ENCODE measurements around the gene THEM5.
"Not testable (repeated sequence)": the region's sequence is repeated elsewhere in the genome, so short reads cannot be mapped to it uniquely, and the experiment has no call there.

THEM5 gene

GRCh38 chr1:151882466-151882865, 29.0 kb upstream of the THEM5 start:
- TF ChIP-seq CTCF (IDR thresholded peaks at IDR 0.05; ENCODE audit: low read depth, low read length), result no peak
- no peak for TF ChIP-seq MYC (IDR thresholded peaks at IDR 0.05; ENCODE audit: low read depth, low read length)
- no peak for TF ChIP-seq MAX (IDR thresholded peaks at IDR 0.05; ENCODE audit: low read depth, low read length)
- TF ChIP-seq POLR2A (IDR thresholded peaks at IDR 0.05; ENCODE audit: extremely low read depth, insufficient read length), result no peak
- no peak overlapping the region for H3K4me3 ChIP-seq (ENCODE audit: low read depth, low read length)
- no peak for DNase-seq (ENCODE audit: low read depth)

GRCh38 chr1:151881479-151881878, 28.0 kb upstream of the THEM5 start:
- TF ChIP-seq MYC (IDR thresholded peaks at IDR 0.05; ENCODE audit: low read depth, low read length) (no peak), CTCF (IDR thresholded peaks at IDR 0.05; ENCODE audit: low read depth, low read length) (no peak), MAX (IDR thresholded peaks at IDR 0.05; ENCODE audit: low read depth, low read length) (no peak), POLR2A (IDR thresholded peaks at IDR 0.05; ENCODE audit: extremely low read depth, insufficient read length) (no peak)
- DNase-seq (ENCODE audit: low read depth), result no peak
- H3K4me3 ChIP-seq (ENCODE audit: low read depth, low read length), result no peak overlapping the region

GRCh38 chr1:151875419-151876097, 22.0 kb upstream of the THEM5 start:
- TF ChIP-seq MYC (IDR thresholded peaks at IDR 0.05; ENCODE audit: low read depth, low read length) (no peak), POLR2A (IDR thresholded peaks at IDR 0.05; ENCODE audit: extremely low read depth, insufficient read length) (no peak), MAX (IDR thresholded peaks at IDR 0.05; ENCODE audit: low read depth, low read length) (no peak), CTCF (IDR thresholded peaks at IDR 0.05; ENCODE audit: low read depth, low read length) (no peak)
- DNase-seq (ENCODE audit: low read depth), result no peak
- H3K4me3 ChIP-seq (ENCODE audit: low read depth, low read length), result no peak overlapping the region

GRCh38 chr1:151872776-151873175, 19.3 kb upstream of the THEM5 start:
- peak; percentile 82 for DNase-seq (ENCODE audit: low read depth)
- TF ChIP-seq CTCF (IDR thresholded peaks at IDR 0.05; ENCODE audit: low read depth, low read length), result peak; percentile 5
- H3K4me3 ChIP-seq (ENCODE audit: low read depth, low read length), result not testable (repeated sequence)

- H3K4me3 ChIP-seq (ENCODE audit: low read depth, low read length), result no peak overlapping the region
- TF ChIP-seq MYC (IDR thresholded peaks at IDR 0.05; ENCODE audit: low read depth, low read length), result no peak
- no peak for TF ChIP-seq POLR2A (IDR thresholded peaks at IDR 0.05; ENCODE audit: extremely low read depth, insufficient read length)
- DNase-seq (ENCODE audit: low read depth), result no peak
Measured at GRCh38 chr1:151871284-151872030, 17.9 kb upstream of the THEM5 start.

GRCh38 chr1:151868486-151868885, 15.0 kb upstream of the THEM5 start:
- DNase-seq (ENCODE audit: low read depth), result no peak
- TF ChIP-seq MYC (IDR thresholded peaks at IDR 0.05; ENCODE audit: low read depth, low read length), result no peak
- TF ChIP-seq POLR2A (IDR thresholded peaks at IDR 0.05; ENCODE audit: extremely low read depth, insufficient read length), result no peak
- no peak for TF ChIP-seq CTCF (IDR thresholded peaks at IDR 0.05; ENCODE audit: low read depth, low read length)
- H3K4me3 ChIP-seq (ENCODE audit: low read depth, low read length), result no peak overlapping the region
